Right ventricle myocardium inferior (tissue), 1 donor: Measurements from ENCODE around the gene TSPAN11. TPM values are rescaled to one million over a fixed set of nuclear protein-coding genes. Genes with fewer than 3 reads are reported as not detected.

Experiments
- total RNA-seq: library from RNA; stranded (reverse); fragmentation: NEBNext Ultra II Directional; extraction: Animal tissue kit (Norgen Biotek cat#: 25700); gene quantifications from one replicate; pipeline ENCODE4 v1.2.1, GENCODE V29; 2021
- donor health status: DM: no; HTN: yes; CAD: no; lungs with severe emphysema.

The TSPAN11 gene
- total RNA-seq, 1 donor from 2014 or later: 1.5 TPM

Other genes with a start within 250 kb of the TSPAN11 start
- gene IPO8, start 230.9 kb upstream of the TSPAN11 start, total RNA-seq: 21.5 TPM
- 23.2 TPM for gene CAPRIN2, start 171.8 kb upstream of the TSPAN11 start, total RNA-seq
- gene DDX11, start 147.1 kb downstream of the TSPAN11 start, total RNA-seq: 6.5 TPM